Kasumi-1 (cell line): ENCODE measurements around the gene TMC1.
"Not testable (repeated sequence)": the region's sequence is repeated elsewhere in the genome, so short reads cannot be mapped to it uniquely, and the experiment has no call there.

Experiments used
- DNase-seq, 2 experiments: peaks; one replicate each; lab custom pipeline; 2025; lab: John Stamatoyannopoulos, UW

Gene TMC1

GRCh38 chr9:72521416-72521815 lies at the start of gene TMC1:
TSS of gene TMC1 (plus strand) at chr9:72521608. CDS start at chr9:72648649, 127,041 bp downstream.
- not testable (repeated sequence) for DNase-seq

GRCh38 chr9:72473474-72474261 lies 47.7 kb upstream of the TMC1 start:
- no peak for DNase-seq

GRCh38 chr9:72474676-72475075 lies 46.7 kb upstream of the TMC1 start:
- no peak for DNase-seq

GRCh38 chr9:72476100-72476499 lies 45.3 kb upstream of the TMC1 start:
- no peak for DNase-seq

GRCh38 chr9:72476617-72477437 lies 44.6 kb upstream of the TMC1 start:
- DNase-seq = no peak

GRCh38 chr9:72477930-72478518 lies 43.4 kb upstream of the TMC1 start:
- peak in 1 of 2 experiments; percentile 29 for DNase-seq

- DNase-seq = no peak
Measured at GRCh38 chr9:72478966-72479365, 42.4 kb upstream of the TMC1 start.

GRCh38 chr9:72480261-72480660 lies 41.1 kb upstream of the TMC1 start:
- DNase-seq = not testable (repeated sequence)

- DNase-seq = no peak
Measured at GRCh38 chr9:72480921-72481320, 40.5 kb upstream of the TMC1 start.

- no peak for DNase-seq
Measured at GRCh38 chr9:72485821-72486593, 35.4 kb upstream of the TMC1 start.

GRCh38 chr9:72486594-72486955 lies 34.8 kb upstream of the TMC1 start:
- no peak for DNase-seq

- DNase-seq = not testable (repeated sequence)
Measured at GRCh38 chr9:72487665-72488064, 33.7 kb upstream of the TMC1 start.

- no peak for DNase-seq
Measured at GRCh38 chr9:72489986-72490385, 31.4 kb upstream of the TMC1 start.

GRCh38 chr9:72491242-72491641 lies 30.2 kb upstream of the TMC1 start:
- DNase-seq = no peak

- no peak for DNase-seq
Measured at GRCh38 chr9:72494051-72494450, 27.4 kb upstream of the TMC1 start.

GRCh38 chr9:72497447-72498046 lies 23.9 kb upstream of the TMC1 start:
- no peak for DNase-seq

- no peak for DNase-seq
Measured at GRCh38 chr9:72506615-72507014, 14.8 kb upstream of the TMC1 start.

GRCh38 chr9:72509053-72509452 lies 12.4 kb upstream of the TMC1 start:
- DNase-seq = no peak

- DNase-seq = no peak
Measured at GRCh38 chr9:72509635-72510034, 11.8 kb upstream of the TMC1 start.

GRCh38 chr9:72521011-72521410 lies 397 bp upstream of the TMC1 start:
- DNase-seq = not testable (repeated sequence)

GRCh38 chr9:72524820-72525540 lies 3.6 kb downstream of the TMC1 start:
- DNase-seq = no peak
